Esophagus muscularis mucosa (tissue), 4 donors: ENCODE data around the gene NCOA3. TPM values are rescaled to one million over a fixed set of nuclear protein-coding genes. Genes with fewer than 3 reads are reported as not detected.

Experiments used
- DNase-seq: peaks from one replicate; pipeline ENCODE4 v3.0.0-alpha.2; 2017; ENCODE audit errors: extremely low spot score
- H3K27ac ChIP-seq, 4 donors: fragments of 200-600 bp; sonication (generic); replicated peaks in 1 of 4; 1 replicate in 3 of 4; 2 replicates in 1 of 4; pipeline ENCODE4 v1.5.1; 2016 to 2019; ENCODE audit warnings: mild to moderate bottlenecking in 1 of 4
- H3K27me3 ChIP-seq, 4 donors: fragments of 200-600 bp; sonication (generic); one replicate each; pipeline versions ENCODE4 v1.5.1 to v1.6.0; 2016 to 2019
- H3K36me3 ChIP-seq, 4 donors: fragments of 200-600 bp; sonication (generic); one replicate each; pipeline ENCODE4 v1.5.1; 2016 to 2019
- H3K4me1 ChIP-seq, 4 donors: fragments of 200-600 bp; sonication (generic); one replicate each; pipeline ENCODE4 v1.5.1; 2016 to 2019
- H3K4me3 ChIP-seq, 4 donors: fragments of 200-600 bp; sonication (generic); 1 replicate in 2 of 4; 2 replicates in 2 of 4; pipeline ENCODE4 v1.5.1; 2016 to 2019; ENCODE audit warnings: mild to moderate bottlenecking in 4 of 4, moderate library complexity in 1 of 4
- H3K9me3 ChIP-seq, 4 donors: fragments of 200-600 bp; sonication (generic); 1 replicate in 3 of 4; 2 replicates in 1 of 4; pipeline ENCODE4 v1.5.1; 2016 to 2019
- EP300 ChIP-seq: sonication (generic); formaldehyde crosslinking; IDR thresholded peaks from one replicate; pipeline ENCODE4 v1.6.1; 2017; ENCODE audit warnings: antibody characterized with exemption
- POLR2A ChIP-seq: fragments of 450-650 bp; IDR thresholded peaks from one replicate; pipeline ENCODE4 v1.6.1; 2017; ENCODE audit warnings: antibody characterized with exemption, moderate library complexity, mild to moderate bottlenecking, low read depth
- POLR2AphosphoS5 ChIP-seq, 2 donors: sonication (generic); formaldehyde crosslinking; IDR thresholded peaks; one replicate each; pipeline ENCODE4 v1.6.1; 2017; ENCODE audit warnings: antibody characterized with exemption in 2 of 2
- WGBS: methylation state at CpG from one replicate; pipeline ENCODE4 v1.1.5; 2018; 5-methylcytosine and 5-hydroxymethylcytosine counted together
- intact Hi-C: fragments of 100-400 bp; cut with DNase I; formaldehyde crosslinking; loops from one replicate; pipeline ENCODE4 v1.15.1; 2023
- total RNA-seq, 4 donors: library from RNA; depleted of rRNA; stranded (reverse); fragments of >200 nt; gene quantifications; one replicate each; pipeline versions ENCODE4 v1.1.0 to v1.2.1, GENCODE V29; 2016
- TF ChIP-seq, protein P1 (sequence below), 3 experiments: fragments of 200-600 bp in 2 of 3; fragments of 450-650 bp in 1 of 3; sonication (generic) in 2 of 3; IDR thresholded peaks; one replicate each; pipeline ENCODE4 v1.5.1; 2017 to 2019; ENCODE audit warnings: antibody characterized with exemption in 3 of 3, mild to moderate bottlenecking in 2 of 3, moderate library complexity in 1 of 3

NCOA3 gene
- total RNA-seq, 4 donors from 2014 or later: 25.7 to 51.4 (median 35.8) TPM

DNA sequence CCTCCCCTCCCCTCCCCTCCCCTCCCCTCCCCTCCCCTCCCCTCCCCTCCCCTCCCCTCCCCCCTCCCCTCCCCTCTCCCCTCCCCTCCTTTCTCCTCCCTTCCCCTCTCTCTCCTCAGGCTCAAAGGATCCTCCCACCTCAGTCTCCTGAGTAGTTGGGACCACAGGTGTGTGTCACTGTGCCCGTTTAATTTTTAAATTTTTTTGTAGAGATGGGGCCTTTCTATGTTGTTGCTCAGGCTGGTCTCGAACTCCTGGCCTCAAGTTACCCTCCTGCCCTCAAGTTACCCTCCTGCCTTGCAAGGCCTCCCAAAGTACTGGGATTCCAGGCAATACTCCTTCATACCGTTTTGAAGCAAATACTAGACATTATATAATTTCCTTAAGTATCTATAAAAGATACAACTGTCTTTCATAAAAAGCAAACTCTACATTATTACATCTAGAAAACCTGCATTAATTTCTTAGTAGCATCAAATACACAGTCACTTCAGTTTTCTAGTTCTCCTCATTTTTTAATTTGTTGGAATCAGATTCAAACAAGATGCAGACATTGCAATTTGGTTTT is 39.8 kb downstream of the NCOA3 start:
- H3K36me3 ChIP-seq: no peaks in the 10 kb centered on the region
- H3K27me3 ChIP-seq: no peaks in the 10 kb centered on the region
- no peak overlapping the region for H3K27ac ChIP-seq
- H3K4me1 ChIP-seq: peaks cover 30 to 55% (median 44%) of the 10 kb centered on the region in 4 donors
- intact Hi-C loops: no loop called here
- TF ChIP-seq POLR2A (no peak), POLR2AphosphoS5 (IDR thresholded peaks at IDR 0.05) (no peak), EP300 (no peak)
- TF ChIP-seq, protein P1, sequence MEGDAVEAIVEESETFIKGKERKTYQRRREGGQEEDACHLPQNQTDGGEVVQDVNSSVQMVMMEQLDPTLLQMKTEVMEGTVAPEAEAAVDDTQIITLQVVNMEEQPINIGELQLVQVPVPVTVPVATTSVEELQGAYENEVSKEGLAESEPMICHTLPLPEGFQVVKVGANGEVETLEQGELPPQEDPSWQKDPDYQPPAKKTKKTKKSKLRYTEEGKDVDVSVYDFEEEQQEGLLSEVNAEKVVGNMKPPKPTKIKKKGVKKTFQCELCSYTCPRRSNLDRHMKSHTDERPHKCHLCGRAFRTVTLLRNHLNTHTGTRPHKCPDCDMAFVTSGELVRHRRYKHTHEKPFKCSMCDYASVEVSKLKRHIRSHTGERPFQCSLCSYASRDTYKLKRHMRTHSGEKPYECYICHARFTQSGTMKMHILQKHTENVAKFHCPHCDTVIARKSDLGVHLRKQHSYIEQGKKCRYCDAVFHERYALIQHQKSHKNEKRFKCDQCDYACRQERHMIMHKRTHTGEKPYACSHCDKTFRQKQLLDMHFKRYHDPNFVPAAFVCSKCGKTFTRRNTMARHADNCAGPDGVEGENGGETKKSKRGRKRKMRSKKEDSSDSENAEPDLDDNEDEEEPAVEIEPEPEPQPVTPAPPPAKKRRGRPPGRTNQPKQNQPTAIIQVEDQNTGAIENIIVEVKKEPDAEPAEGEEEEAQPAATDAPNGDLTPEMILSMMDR (IDR thresholded peaks at IDR 0.05): no peak
- no peak overlapping the region for H3K4me3 ChIP-seq
- WGBS: 72% methylated on average over 3 of the region's 3 CpGs
- no peak for DNase-seq
- no peaks in the 10 kb centered on the region for H3K9me3 ChIP-seq

DNA sequence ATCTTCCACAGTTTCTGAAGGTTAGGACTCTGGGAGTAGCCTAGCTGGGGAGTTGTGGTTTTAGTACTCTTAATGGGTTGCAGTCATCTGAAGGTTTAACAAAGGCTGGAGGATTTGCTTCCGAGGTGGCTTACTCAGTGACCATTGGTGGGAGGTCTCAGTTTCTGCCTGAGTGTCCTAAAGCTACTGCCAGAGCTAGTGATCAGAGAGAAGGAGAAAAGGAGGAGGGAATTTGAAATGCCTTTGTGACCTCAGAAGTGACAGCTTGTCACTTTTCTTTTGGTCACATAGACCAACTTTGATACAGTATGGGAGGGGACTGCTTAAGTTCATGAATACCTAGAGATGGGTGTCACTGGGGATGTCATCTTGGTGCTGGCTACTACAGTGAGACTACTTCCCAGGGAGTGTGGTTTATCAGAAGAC is 41.3 kb downstream of the NCOA3 start:
- no peaks in the 10 kb centered on the region for H3K27me3 ChIP-seq
- no peak overlapping the region for H3K4me3 ChIP-seq
- no peaks in the 10 kb centered on the region for H3K9me3 ChIP-seq
- intact Hi-C loops: no loop called here
- WGBS: 50% methylated on average over 1 of the region's 1 CpG
- H3K36me3 ChIP-seq: no peaks in the 10 kb centered on the region
- no peak overlapping the region for H3K27ac ChIP-seq
- no peak for DNase-seq
- TF ChIP-seq POLR2AphosphoS5 (IDR thresholded peaks at IDR 0.05): no peak
- TF ChIP-seq POLR2A: no peak
- no peak for TF ChIP-seq EP300
- peaks cover 30 to 51% (median 44%) of the 10 kb centered on the region in 4 donors for H3K4me1 ChIP-seq

DNA sequence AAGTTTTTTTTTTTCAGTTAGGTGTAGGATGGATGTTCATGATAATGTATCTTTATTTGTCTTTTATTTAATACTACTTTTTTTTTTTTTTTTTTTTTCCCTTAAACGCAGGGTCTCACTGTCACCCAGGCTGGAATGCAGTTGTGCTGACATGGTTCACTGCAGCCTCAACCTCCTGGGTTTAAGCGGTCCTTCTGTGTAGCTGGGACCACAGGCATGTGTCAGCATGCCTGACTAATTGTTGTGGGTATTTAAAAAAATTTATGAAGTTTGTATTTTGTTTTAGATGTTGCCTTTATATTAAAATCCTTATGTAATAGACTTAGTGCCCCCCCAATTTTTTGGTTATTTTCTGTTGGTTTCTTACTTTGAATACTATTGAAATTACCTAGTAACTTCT is 42.6 kb downstream of the NCOA3 start:
- Histone ChIP-seq H3K9me3 (no peaks in the 10 kb centered on the region), H3K27me3 (no peaks in the 10 kb centered on the region), H3K4me1 (peaks cover 30 to 43% (median 40%) of the 10 kb centered on the region in 4 donors), H3K4me3 (no peak overlapping the region), H3K36me3 (no peaks in the 10 kb centered on the region), H3K27ac (no peak overlapping the region)
- no peak for DNase-seq
- intact Hi-C loops: no loop called here
- 79% methylated on average over 2 of the region's 2 CpGs for WGBS
- TF ChIP-seq, protein P1 (IDR thresholded peaks at IDR 0.05): no peak
- TF ChIP-seq EP300 (no peak), POLR2AphosphoS5 (IDR thresholded peaks at IDR 0.05) (no peak), POLR2A (no peak)

DNA sequence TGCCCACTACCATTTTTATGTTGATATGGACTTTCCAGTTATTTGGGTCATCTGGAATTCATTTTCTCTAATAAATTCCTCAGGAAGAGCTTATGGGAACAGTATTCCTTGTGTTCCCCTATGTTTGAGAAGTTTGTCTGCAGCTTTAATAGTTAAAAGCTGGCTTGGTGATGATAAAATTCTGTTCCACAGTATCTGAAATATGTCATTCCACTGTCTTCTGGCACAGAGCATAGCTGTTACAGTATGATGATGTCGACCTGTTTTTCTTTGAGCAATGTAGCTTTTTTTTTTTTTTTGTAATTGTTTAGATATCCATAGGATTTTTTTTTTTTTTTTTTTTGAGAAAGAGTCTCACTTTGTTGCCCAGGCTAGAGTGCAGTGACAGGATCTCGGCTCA is 43.2 kb downstream of the NCOA3 start:
- no peak for TF ChIP-seq POLR2A
- TF ChIP-seq, protein P1 (IDR thresholded peaks at IDR 0.05): no peak
- no peak for TF ChIP-seq EP300
- TF ChIP-seq POLR2AphosphoS5 (IDR thresholded peaks at IDR 0.05): no peak
- Histone ChIP-seq H3K27ac (no peak overlapping the region), H3K4me1 (peaks cover 34 to 41% (median 37%) of the 10 kb centered on the region in 4 donors), H3K9me3 (no peaks in the 10 kb centered on the region), H3K27me3 (no peaks in the 10 kb centered on the region), H3K4me3 (no peak overlapping the region), H3K36me3 (no peaks in the 10 kb centered on the region)
- 69% methylated on average over 2 of the region's 2 CpGs for WGBS
- intact Hi-C loops: no loop called here
- no peak for DNase-seq

DNA sequence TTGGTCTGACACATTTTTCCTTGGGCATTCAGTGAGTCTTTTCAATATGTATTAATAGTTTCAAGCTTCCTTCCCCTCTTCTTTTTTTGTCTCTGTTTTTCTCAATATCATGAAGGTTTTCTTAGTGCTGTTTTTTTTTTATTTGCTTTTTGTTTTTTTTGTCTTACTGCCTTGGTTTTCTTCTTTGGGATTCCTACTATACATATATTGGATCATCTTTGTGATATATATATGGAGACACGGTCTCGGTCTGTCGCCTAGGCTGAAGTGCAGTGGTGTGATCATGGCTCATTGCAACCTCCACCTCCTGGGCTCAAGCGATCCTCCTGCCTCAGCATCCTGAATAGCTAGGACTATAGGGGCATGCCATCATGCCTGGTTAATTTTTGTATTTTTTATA is 43.8 kb downstream of the NCOA3 start:
- WGBS: 100% methylated on average over 4 of the region's 4 CpGs
- TF ChIP-seq, protein P1 (IDR thresholded peaks at IDR 0.05): no peak
- TF ChIP-seq EP300: no peak
- TF ChIP-seq POLR2A: no peak
- no peak for TF ChIP-seq POLR2AphosphoS5 (IDR thresholded peaks at IDR 0.05)

More for the DNA sequence above, 43.8 kb downstream of the NCOA3 start:
- Histone ChIP-seq H3K4me3 (no peak overlapping the region), H3K4me1 (peaks cover 29 to 35% (median 31%) of the 10 kb centered on the region in 4 donors), H3K27ac (no peak overlapping the region), H3K36me3 (no peaks in the 10 kb centered on the region), H3K9me3 (no peaks in the 10 kb centered on the region), H3K27me3 (no peaks in the 10 kb centered on the region)
- DNase-seq: no peak
- intact Hi-C loops: no loop called here
